Stimulated activated CD4-positive, alpha-beta T cell treated with anti-CD3 and anti-CD28 coated beads, Interleukin-4, amount 100 ng/mL, for 48 hours (primary cell): ENCODE data around the gene DSTN.
"Not testable (repeated sequence)": the region's sequence is repeated elsewhere in the genome, so short reads cannot be mapped to it uniquely, and the experiment has no call there.

ENCODE experiments used
- DNase-seq, 2 donors: peaks; one replicate each; pipeline ENCODE4 v3.0.0-alpha.2; 2020; ENCODE audit warnings: low read depth in 2 of 2

The DSTN gene

GRCh38 chr20:17650301-17651128 lies 80.6 kb downstream of the DSTN start:
- DNase-seq, result no peak

DNA sequence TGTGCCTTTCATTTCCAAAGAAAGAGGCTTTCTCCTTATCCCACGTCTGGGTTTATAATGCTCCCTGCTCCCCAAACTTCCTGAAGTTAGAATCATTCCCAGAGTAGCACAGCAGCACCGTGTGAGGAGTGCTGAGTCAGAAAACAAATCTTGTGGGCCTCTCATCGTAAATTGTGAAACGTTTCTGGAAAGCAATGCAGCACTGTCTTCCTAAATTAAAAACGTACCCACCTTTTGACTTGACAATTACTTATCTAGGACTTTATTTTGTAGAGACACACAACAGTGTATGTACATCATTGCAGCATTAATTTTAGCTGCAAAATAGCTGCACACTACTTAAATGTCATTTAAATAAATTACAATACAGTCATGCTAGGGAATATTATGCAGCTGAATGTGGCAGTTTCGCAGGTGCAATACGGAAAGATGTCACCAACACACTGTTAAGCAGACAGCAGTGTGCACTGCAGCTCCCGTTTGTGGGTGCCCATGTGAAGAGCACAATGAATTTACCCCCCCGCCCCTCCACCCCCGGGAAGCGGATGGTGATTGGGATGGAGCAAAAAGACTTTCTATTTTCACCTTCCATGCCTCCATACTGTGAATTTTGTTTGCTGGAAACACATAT lies 81.4 kb downstream of the DSTN start:
- no peak for DNase-seq

DNA sequence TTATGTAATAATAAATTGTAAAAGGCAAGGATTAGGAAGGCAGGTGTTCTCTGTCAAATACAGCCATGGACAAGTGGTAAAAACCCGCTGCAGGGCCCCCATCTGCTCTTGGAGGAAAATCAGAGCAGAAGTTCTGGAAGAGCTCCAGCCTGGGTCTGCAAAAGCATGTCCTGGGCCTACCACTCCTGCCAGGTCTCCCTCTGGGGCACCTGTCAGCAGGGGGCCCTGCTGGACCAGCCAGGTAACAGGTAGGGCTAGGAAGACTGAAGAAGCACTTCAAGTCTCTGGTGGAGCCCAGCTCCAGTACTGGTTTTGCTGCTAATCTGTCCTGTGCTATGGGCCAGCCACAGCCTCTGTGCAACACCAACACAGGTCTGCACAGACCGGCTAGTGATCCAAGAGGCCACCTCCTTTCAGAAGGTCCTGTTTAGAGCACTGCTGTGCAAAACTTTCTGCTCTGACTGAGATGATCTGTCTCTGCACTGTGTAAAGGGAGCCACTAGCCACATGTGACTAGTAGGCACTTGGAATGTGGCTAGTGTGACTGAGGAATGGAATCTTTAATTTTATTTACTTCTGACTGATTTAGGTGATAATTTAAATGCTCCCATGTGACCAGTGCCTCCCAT lies 82.0 kb downstream of the DSTN start:
- no peak for DNase-seq

DNA sequence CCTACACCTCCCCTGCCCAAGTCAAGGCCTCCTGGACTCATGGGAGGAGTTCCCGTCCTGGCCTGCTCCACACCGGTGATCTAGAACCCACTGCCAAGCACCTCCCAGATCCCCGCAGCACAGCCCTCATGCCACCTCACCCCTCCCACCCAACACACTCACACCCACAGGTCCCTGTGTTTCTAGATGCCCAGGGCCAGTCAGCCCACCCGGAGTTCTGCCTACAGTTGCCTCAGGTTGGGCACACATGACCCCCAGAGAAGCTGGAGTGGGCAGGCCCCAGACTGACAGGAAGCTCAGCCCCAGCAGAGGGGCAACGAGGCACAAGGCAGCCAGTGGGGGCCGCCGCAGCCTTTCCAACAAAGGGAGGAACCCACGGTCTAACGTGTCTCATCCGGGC lies 82.5 kb downstream of the DSTN start:
- DNase-seq, result no peak

DNA sequence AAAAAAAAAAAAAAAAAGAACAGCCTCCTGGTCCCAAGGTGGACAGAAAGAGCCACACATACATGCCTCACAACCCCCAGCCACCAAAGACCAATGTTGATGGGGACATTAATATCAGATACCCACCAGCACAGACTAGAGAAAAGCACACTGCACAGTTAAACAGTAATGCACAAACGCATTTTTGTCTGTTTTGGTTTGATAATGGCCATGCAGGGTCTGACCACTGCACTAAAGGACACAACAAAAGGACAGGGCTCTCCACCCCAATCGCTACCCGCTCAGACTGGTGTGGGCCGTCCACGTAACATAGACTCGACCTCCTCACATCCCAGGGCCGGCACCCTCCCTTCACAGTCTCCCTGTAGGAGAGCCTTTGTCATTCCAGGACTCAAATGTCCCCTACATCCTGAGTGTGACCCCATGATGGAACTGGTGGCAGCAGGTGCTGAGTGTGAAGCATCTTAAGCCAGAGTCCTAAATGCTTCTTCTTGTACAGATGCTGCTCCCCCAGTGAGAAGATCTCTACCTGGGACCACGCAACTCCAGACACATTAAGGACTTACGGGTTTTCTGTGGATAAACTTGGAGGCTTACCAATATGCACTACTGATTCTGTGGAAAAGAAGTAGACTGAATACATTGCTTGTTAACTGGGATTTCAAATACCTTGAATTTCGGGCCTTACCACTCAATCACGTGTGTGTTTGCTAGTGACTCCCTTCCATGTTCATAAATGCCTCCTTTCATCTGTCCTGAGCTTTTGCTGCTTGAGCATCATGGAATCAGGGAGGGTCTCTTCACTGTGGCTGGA lies 84.2 kb downstream of the DSTN start:
- no peak for DNase-seq

GRCh38 chr20:17654649-17655285 lies 84.9 kb downstream of the DSTN start:
- DNase-seq, result no peak

- no peak for DNase-seq
Measured at GRCh38 chr20:17655286-17655651, 85.4 kb downstream of the DSTN start.

GRCh38 chr20:17655865-17656479 lies 86.1 kb downstream of the DSTN start:
- no peak for DNase-seq

DNA sequence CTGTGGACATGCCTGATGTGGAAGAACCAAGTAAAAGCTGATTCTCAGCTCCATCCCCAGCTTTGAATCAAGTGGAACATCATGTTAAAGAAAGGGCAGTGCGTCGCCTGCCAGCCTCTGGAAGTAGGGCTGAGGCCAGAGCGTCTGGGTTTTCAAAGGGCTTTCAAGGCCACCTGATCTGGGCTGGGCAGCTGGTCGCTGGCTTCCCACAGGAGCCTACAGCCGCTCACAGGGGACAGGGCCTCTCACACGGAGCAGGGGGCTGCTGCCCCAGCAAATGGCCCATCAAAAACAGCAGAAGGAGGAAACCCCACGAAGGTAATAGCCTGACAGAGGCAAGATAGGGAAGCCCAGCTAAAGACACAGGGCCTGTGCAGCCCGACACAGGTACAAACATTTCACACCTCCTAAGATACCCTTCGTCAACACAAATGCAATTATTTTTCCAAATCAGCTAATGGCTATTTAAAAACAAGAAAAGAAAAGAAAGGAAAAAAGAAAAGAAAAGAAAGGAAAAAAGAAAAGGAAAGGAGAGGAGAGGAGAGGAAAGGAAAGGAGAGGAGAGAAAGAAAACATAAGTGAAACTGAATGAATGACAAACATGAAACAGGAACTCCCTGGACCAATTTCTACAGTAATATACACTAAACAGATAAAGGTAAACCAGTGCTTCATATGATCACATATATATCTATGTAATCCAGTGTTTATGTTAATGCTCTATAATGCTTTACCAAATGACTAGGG lies 87.4 kb downstream of the DSTN start:
- DNase-seq, result no peak

DNA sequence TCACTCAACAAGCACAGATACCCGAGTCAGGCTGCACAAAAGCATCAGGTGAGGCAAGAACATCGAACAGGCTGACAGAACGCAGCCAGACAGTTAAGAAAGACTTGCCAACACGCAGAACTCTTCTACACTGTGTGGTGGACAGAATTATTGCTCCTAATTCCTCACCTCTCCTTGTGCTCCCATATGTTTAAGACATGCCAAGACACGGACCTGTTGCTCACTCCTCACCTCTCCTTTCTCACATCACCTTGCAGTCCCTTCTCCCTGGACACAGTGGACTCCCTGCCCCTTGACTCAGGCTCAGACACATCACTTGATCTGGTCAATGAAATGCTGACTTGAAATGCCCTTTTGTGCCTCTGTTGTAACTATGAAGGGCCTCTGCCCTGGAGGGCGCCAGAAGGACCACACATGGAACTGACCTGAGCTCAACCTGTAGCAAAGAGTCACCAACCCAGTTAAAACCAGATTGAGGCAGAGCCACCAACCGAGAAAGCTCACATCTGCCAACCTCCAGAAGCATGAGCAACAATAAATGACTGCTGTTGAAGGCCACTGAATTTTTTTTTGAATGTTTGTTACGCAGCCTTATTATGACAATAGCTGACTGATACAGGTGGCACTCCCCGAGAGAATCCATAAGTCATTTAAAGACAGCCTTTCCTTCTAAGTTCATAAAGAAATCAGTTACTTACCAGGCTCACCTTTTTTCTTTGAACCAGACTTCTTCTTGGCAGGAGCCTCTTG lies 88.2 kb downstream of the DSTN start:
- no peak for DNase-seq

DNA sequence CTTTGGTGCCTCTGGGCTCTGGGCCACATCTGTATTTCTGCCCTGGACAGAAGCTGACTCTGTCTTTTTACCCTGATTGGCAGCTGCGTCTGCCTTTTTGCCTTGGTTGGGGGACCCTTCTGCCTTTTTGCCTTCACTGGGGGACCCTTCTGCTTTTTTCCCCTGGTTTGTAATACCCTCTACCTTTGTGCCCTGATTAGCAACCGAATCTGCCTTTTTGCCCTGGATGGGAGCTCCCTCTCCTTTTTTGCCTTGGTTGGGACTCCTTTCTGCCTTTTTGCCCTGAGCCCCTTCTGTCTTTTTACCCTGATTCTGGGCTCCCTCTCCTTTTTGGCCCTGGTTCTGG lies 88.7 kb downstream of the DSTN start:
- no peak for DNase-seq

DNA sequence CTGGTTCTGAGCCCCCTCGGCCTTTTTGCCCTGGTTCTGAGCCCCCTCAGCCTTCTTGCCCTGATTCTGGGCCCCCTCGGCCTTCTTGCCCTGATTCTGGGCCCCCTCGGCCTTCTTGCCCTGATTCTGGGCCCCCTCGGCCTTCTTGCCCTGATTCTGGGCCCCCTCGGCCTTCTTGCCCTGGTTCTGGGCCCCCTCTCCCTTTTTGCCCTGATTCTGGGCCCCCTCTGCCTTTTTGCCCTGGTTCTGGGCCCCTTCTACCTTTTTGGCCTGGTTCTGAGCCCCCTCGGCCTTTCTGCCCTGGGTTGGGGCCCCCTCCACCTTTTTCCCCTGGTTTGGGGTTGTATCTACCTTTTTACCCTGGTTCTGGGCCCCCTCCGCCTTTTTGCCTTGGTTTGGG lies 89.5 kb downstream of the DSTN start:
- not testable (repeated sequence) for DNase-seq
